Small intestine (tissue), 16 donors: ENCODE results near the gene ASTL. TPM values are rescaled to one million over a fixed set of nuclear protein-coding genes. Genes with fewer than 3 reads are reported as not detected.

ENCODE experiments used
- DNase-seq, 2 donors: peaks; one replicate each; pipeline versions ENCODE4 v3.0.0 to v3.0.0-alpha.2; 2013
- FAIRE-seq: peaks from 2 replicates; lab custom pipeline; 2012; peaks lifted over from hg19 to GRCh38; lab: Jason Lieb, UNC
- H3K27ac ChIP-seq, 3 donors: one replicate each; pipeline ENCODE4 v1.5.1; 2013; ENCODE audit warnings: low read length in 2 of 3, mild to moderate bottlenecking in 2 of 3, control low read depth in 1 of 3, inconsistent platforms in 1 of 3, low read depth in 1 of 3, moderate library complexity in 1 of 3
- H3K27me3 ChIP-seq, 3 donors: one replicate each; pipeline ENCODE4 v1.6.1; 2013; ENCODE audit warnings: low read length in 3 of 3, inconsistent platforms in 1 of 3; ENCODE audit not compliant: control insufficient read depth in 3 of 3, insufficient read depth in 3 of 3
- H3K36me3 ChIP-seq, 3 donors: one replicate each; pipeline ENCODE4 v1.6.1; 2013; ENCODE audit warnings: low read length in 3 of 3, inconsistent platforms in 1 of 3, low read depth in 1 of 3, mild to moderate bottlenecking in 1 of 3, moderate library complexity in 1 of 3; ENCODE audit not compliant: control insufficient read depth in 3 of 3, insufficient read depth in 2 of 3
- H3K4me1 ChIP-seq, 3 donors: one replicate each; pipeline ENCODE4 v1.6.1; 2013; ENCODE audit warnings: low read length in 2 of 3, inconsistent platforms in 1 of 3, low read depth in 1 of 3, mild to moderate bottlenecking in 1 of 3, moderate library complexity in 1 of 3; ENCODE audit not compliant: control insufficient read depth in 3 of 3, insufficient read depth in 2 of 3
- H3K4me3 ChIP-seq, 3 donors: one replicate each; pipeline ENCODE4 v1.5.1; 2013; ENCODE audit warnings: low read length in 3 of 3, control low read depth in 1 of 3, inconsistent platforms in 1 of 3, low read depth in 1 of 3, mild to moderate bottlenecking in 1 of 3, moderate library complexity in 1 of 3
- H3K9me3 ChIP-seq, 2 donors: one replicate each; pipeline ENCODE4 v1.6.1; 2013; ENCODE audit warnings: low read depth in 1 of 2, low read length in 1 of 2; ENCODE audit not compliant: control insufficient read depth in 2 of 2, insufficient read depth in 1 of 2
- WGBS, 3 donors: extraction: QIAGEN DNeasy Blood & Tissue Kit; methylation state at CpG; one replicate each; pipeline ENCODE4 v1.1.7; 2013; 5-methylcytosine and 5-hydroxymethylcytosine counted together
- long read RNA-seq, 10 donors: transcript quantifications; one replicate each; lab custom pipeline, GENCODE V29; 2026
- polyA plus RNA-seq, 4 donors: library from polyadenylated mRNA; stranded (reverse) in 3 of 4; unstranded in 1 of 4; fragments of 200-250 nt in 3 of 4; fragments of 120-200 nt in 1 of 4; gene quantifications; one replicate each; pipeline versions ENCODE4 v1.2.1 to v1.2.3, GENCODE V29; 2013
- donor health status: healthy with polysubstance abuse.
- donor health status: control.
- donor health status: control.
- donor health status: Bipolar disorder and iron deficiency.
- donor health status: healthy.

ASTL gene
- not detected for polyA plus RNA-seq
- long read RNA-seq, donor 1, result 0 reads
- long read RNA-seq, donor 2, result 0 reads
- long read RNA-seq, donor 3, result 0 reads
- long read RNA-seq, donor 4, result 0 reads
- long read RNA-seq, donor 5, result 0 reads
- long read RNA-seq, donor 6, result 0 reads
- long read RNA-seq, donor 7, result 0 reads
- long read RNA-seq, donor 8, result 0 reads
- long read RNA-seq, donor 9, result 0 reads
- long read RNA-seq, donor 10, result 0 reads

GRCh38 chr2:96138179-96139145 is at the start of gene ASTL:
TSS of gene ASTL (minus strand) at chr2:96138502. CDS start at chr2:96138436, 66 bp downstream.
- Histone ChIP-seq H3K4me3 (peak within 1 kb of the TSS in 1 of 3 donors; percentile 22), H3K4me1 (peaks cover 0 to 11% (median 0%) of the 10 kb centered on the region in 3 donors), H3K36me3 (peaks cover 0 to 2% (median 0%) of the 10 kb centered on the region in 3 donors), H3K27me3 (no peaks in the 10 kb centered on the region), H3K27ac (no peak within 1 kb of the TSS), H3K9me3 (no peaks in the 10 kb centered on the region)
- DNase-seq (peak; percentile 61 to 84), FAIRE-seq (no peak)
- 4 to 17% (median 8%) methylated on average over 15 to 17 of the region's 17 CpGs for WGBS, 3 donors

DNA sequence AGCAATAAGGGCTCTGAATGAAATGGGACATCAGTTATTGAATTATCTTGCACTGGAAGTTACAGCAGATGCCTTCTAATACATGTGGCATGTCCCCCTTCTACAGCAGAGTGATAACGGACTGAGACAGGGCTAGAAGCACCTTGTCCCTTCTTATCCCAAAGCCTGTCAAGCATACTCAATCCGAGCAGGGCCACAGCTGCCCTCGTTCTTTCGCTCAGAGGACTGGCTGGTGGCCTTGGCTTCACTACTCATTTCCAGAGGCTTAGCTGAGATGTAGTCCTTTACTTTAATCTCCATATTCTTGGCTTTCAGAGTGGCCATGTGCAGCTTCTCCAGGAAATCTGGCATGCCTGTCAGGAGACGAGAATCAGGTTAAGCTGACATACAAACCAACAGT is 48.3 kb upstream of the ASTL start:
- Histone ChIP-seq H3K4me1 (peaks cover 0 to 19% (median 0%) of the 10 kb centered on the region in 3 donors), H3K27me3 (no peaks in the 10 kb centered on the region), H3K9me3 (no peaks in the 10 kb centered on the region), H3K27ac (peak overlapping the region in 1 of 3 donors; percentile 16), H3K4me3 (no peak overlapping the region), H3K36me3 (peaks cover 9 to 61% (median 29%) of the 10 kb centered on the region in 3 donors)
- DNase-seq, result no peak
- FAIRE-seq, result no peak
- 80 to 90% (median 89%) methylated on average over 5 of the region's 5 CpGs for WGBS, 3 donors

DNA sequence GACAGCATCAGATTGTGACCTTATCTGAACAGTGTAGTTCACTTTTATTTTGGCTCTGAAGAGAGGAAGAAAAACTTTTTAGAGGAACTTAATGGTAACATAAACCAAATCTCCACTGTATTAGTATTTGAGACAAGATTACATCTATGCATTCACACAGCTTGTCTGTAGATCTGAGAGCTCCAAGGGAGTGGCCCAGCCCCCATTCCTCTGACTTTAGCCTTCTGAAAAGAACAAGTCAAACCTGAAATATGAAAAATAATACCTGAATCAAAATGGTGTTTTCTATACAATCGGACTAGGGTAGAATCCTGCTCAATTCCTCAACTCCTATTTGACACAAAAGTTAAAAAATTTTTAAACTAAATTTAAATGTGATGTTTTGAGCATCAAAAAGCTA is 47.2 kb upstream of the ASTL start:
- Histone ChIP-seq H3K27ac (no peak overlapping the region), H3K36me3 (peaks cover 4 to 56% (median 24%) of the 10 kb centered on the region in 3 donors), H3K27me3 (no peaks in the 10 kb centered on the region), H3K4me1 (peaks cover 0 to 19% (median 0%) of the 10 kb centered on the region in 3 donors), H3K4me3 (no peak overlapping the region), H3K9me3 (no peaks in the 10 kb centered on the region)
- WGBS, 3 donors, result 93 to 97% (median 97%) methylated on average over 1 of the region's 1 CpG
- DNase-seq, result no peak
- FAIRE-seq, result no peak

- Histone ChIP-seq H3K36me3 (peaks cover 4 to 51% (median 24%) of the 10 kb centered on the region in 3 donors), H3K4me1 (peaks cover 0 to 19% (median 0%) of the 10 kb centered on the region in 3 donors), H3K9me3 (no peaks in the 10 kb centered on the region), H3K4me3 (no peak overlapping the region), H3K27me3 (no peaks in the 10 kb centered on the region), H3K27ac (no peak overlapping the region)
- no peak for DNase-seq
- FAIRE-seq, result no peak
- WGBS, 3 donors, result 85 to 94% (median 92%) methylated on average over 8 of the region's 8 CpGs
Observed at GRCh38 chr2:96184989-96185388, 46.7 kb upstream of the ASTL start.

GRCh38 chr2:96184188-96184587 is 45.9 kb upstream of the ASTL start:
- DNase-seq (no peak), FAIRE-seq (no peak)
- 90 to 96% (median 95%) methylated on average over 8 of the region's 8 CpGs for WGBS, 3 donors
- no peak overlapping the region for H3K4me3 ChIP-seq
- peaks cover 4 to 47% (median 24%) of the 10 kb centered on the region in 3 donors for H3K36me3 ChIP-seq
- no peaks in the 10 kb centered on the region for H3K27me3 ChIP-seq
- H3K27ac ChIP-seq, result no peak overlapping the region
- peaks cover 0 to 18% (median 0%) of the 10 kb centered on the region in 3 donors for H3K4me1 ChIP-seq
- H3K9me3 ChIP-seq, result no peaks in the 10 kb centered on the region

DNA sequence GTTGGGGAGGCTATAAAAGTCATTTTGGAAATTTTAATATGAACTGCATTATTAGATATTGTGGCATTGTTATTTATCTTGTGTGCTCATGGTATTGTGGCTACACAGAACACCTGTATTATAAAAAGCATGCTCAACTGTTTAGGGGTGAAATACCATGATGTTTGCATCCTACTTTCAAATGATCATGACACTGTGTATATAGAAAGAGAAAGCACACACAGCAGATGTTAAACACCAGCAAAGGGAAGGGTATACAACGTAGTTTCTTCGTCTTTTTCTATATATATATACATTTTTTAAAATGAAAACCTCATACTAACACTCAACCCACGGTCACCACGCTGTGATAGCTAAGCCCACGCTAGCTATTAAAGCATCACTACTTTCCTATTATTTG is 43.2 kb upstream of the ASTL start:
- no peaks in the 10 kb centered on the region for H3K27me3 ChIP-seq
- H3K4me3 ChIP-seq, result no peak overlapping the region
- DNase-seq, result no peak
- peaks cover under 1 to 26% (median 16%) of the 10 kb centered on the region in 3 donors for H3K36me3 ChIP-seq
- H3K4me1 ChIP-seq, result peaks cover 0 to under 1% (median 0%) of the 10 kb centered on the region in 3 donors
- no peak overlapping the region for H3K27ac ChIP-seq
- WGBS, 3 donors, result 52 to 61% (median 54%) methylated on average over 5 of the region's 5 CpGs
- FAIRE-seq, result no peak
- H3K9me3 ChIP-seq, result no peaks in the 10 kb centered on the region

DNA sequence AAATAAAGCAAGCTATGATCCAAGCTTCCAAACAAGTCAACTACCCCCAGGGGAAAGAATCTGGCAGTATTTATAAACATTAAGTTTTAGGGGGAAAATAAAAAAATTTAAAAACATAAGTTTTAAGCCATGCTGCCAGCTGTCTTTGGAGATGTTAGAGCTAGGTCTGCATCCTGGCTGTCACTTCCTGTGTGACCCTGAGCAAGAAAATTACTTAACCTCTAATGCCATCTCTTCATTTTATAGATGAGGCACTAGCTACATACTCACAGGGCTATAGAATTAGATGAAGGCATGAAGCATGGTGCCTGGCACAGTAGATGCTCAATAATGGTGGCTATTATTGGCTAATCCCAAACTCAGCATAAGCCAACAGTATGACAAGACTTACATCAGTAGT is 42.2 kb upstream of the ASTL start:
- Histone ChIP-seq H3K27me3 (no peaks in the 10 kb centered on the region), H3K36me3 (peaks cover 0 to 20% (median 8%) of the 10 kb centered on the region in 3 donors), H3K9me3 (no peaks in the 10 kb centered on the region), H3K4me3 (no peak overlapping the region), H3K27ac (no peak overlapping the region), H3K4me1 (no peaks in the 10 kb centered on the region)
- no peak for FAIRE-seq
- no peak for DNase-seq

DNA sequence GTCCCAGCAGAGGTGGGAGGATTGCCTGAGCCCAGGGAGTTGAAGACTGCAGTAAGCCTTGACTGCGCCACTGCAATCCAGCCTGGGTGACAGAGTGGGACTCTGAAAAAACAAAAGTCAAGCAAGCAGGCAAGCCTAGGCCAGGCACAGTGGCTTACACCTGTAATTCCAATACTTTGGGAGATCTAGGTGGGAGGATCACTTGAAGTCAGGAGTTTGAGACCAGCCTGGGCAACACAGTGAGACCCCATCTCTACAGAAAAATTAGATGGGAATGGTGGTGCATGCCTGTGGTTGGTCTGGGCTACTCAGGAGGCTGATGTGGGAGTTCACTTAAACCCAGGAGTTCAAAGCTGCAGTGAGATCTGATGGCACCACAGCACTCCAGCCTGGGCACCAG is 41.7 kb upstream of the ASTL start:
- WGBS, 3 donors, result 94 to 100% (median 100%) methylated on average over 1 of the region's 1 CpG
- Histone ChIP-seq H3K27me3 (no peaks in the 10 kb centered on the region), H3K4me3 (no peak overlapping the region), H3K4me1 (no peaks in the 10 kb centered on the region), H3K9me3 (no peaks in the 10 kb centered on the region), H3K27ac (no peak overlapping the region), H3K36me3 (peaks cover 0 to 19% (median 6%) of the 10 kb centered on the region in 3 donors)
- FAIRE-seq, result no peak
- DNase-seq, result no peak
